NCI-H2171 treated with DMSO at 0.1 percent for 48 hours (cell line): Measurements from ENCODE around the gene AP1S1.
"Not testable (repeated sequence)": the region's sequence is repeated elsewhere in the genome, so short reads cannot be mapped to it uniquely, and the experiment has no call there.

ENCODE experiments used
- DNase-seq: peaks from one replicate; lab custom pipeline; 2025; lab: John Stamatoyannopoulos, UW

The AP1S1 gene

GRCh38 chr7:101201695-101202602 lies 47.7 kb downstream of the AP1S1 start:
- no peak for DNase-seq

DNA sequence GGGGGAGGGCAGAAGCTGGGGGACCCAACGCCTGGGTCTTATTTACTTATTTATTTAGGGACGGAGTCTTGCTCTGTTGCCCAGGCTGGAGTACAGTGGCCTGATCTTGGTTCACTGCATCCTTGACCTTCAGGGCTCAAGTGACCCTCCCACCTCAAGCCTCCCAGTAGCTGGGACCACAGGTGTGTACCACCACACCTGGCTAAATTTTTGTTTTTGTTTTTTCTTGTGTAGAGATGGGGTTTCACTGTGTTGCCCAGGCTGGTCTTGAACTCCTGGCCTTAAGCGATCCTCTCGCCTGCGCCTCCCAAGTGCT lies 48.3 kb downstream of the AP1S1 start:
- DNase-seq, result no peak

GRCh38 chr7:101203740-101204738 lies 49.8 kb downstream of the AP1S1 start:
- DNase-seq, result not testable (repeated sequence)

DNA sequence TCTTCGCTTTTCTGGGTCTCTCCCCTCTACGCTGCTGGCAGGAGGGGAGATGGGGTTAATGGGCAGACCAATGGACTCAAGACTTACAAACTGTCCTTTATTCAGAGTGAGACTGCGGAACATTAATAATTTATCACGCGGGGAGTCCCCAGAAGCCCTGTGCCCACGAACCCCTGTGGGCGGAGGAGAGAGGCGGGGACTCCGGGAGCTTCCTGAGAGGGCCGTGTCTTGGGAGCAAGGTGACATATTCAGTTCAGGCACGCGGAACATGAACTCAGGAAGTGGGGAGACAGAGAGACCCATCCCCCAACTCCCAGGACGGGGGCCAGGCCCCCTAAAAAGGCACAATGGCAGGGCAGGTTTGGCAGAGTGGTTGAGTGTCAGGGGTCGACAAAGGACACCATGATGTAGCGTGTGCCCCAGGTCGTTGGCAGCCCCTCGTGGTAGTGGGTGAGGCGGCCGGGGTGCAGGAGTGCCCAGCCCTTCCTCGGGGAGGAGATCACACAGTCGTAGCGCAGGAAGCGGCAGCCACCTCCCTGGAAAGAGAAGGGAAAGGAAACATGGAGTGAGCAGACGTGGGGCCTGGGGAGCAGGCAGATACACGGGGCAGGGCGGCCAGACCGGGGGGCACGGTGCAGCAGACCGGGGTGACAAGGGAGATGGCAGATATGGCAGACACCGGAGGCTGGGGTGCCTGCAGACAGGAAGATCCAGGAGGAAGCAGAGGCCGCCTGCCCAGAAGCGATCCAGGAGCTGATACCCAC lies 51.8 kb downstream of the AP1S1 start:
- no peak for DNase-seq

- no peak for DNase-seq
Observed at GRCh38 chr7:101206665-101207042, 52.4 kb downstream of the AP1S1 start.

GRCh38 chr7:101207459-101207858 lies 53.2 kb downstream of the AP1S1 start:
- no peak for DNase-seq

GRCh38 chr7:101208794-101209193 lies 54.5 kb downstream of the AP1S1 start:
- no peak for DNase-seq

DNA sequence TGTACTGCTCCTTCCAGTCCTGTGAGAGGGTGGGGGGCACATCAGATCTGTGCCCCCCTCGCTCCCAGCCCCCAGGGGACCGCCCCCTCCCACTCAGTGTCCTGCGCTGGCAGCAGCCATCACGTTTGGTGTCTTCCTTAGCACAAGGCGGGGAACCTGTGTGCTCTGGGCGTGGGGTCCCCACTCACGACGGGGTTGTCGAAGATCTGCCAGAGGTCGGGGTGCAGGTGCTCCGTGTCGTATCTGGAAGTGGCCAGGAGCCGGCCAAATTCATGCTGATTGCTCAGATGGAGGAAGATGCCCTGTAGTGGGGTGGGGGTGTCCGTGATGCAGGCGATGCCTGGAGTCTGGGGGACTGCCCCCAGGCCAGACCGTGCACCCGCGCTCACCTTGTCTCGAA lies 55.9 kb downstream of the AP1S1 start:
- DNase-seq, result no peak
